SHP77 (cell line): ENCODE measurements around the gene EXOC6B.

Source experiments
- DNase-seq, 2 experiments: peaks; one replicate each; lab custom pipeline; 2025; lab: John Stamatoyannopoulos, UW

Gene EXOC6B

DNA sequence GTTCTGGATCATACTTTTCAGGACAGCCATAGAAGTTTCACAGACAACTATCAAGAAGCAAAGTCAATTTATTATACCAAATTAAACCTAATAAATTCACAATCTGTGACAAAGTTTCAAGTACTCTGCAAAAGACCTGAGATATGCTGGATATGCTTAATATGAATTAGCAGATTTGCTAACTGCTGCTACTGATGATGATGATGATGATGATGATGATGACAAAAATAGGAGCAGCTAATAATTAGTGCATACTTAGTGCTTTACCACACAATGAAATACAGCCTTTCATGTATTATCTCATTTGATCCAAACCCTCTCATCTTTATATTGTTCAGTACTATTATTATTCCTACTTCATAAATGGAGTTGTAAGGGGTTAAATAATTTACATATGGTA lies 462.4 kb downstream of the EXOC6B start:
- no peak for DNase-seq

GRCh38 chr2:72362733-72363132 lies 463.1 kb downstream of the EXOC6B start:
- no peak for DNase-seq

- DNase-seq, result no peak
Measured at GRCh38 chr2:72361521-72361920, 464.3 kb downstream of the EXOC6B start.

DNA sequence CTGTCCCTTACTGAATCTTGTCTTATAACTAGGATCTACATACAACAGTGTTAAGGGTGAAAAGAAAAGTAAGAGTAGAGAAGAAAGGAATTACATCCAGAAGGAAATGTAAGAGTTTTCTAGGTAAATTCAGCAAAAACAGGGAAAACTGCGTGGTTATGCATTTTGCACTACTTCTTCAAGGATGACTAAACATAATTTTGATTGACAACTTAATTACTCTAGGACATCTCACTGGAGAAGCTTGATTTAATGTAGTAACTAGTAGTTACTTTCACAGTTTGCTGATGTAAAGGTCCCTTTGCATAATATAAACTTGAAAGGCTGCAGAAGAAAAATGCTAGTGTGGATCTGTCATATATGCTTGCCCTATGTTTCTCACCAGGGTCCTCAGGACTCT lies 464.8 kb downstream of the EXOC6B start:
- DNase-seq, result no peak

GRCh38 chr2:72350852-72351251 lies 475.0 kb downstream of the EXOC6B start:
- no peak for DNase-seq

DNA sequence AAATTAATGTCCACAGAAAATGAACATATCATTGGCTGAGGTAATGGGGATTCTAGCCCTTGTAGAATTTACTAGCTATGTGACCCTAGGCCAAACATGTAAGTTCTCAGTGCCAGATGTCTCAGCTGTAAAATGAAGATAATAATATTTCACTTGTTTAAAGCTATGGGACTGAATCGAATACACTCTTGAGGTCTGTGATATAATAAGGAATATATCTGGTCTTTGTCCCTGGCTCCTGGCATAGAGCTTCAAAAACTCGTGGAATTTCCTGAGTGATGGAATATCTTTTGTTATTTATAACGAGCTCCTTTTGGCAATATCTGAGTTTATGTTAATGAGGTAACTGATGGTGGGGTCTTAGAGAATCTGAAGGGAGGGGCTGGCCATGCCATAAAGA lies 476.8 kb downstream of the EXOC6B start:
- no peak for DNase-seq

- no peak for DNase-seq
Measured at GRCh38 chr2:72347081-72347480, 478.8 kb downstream of the EXOC6B start.

- DNase-seq, result no peak
Measured at GRCh38 chr2:72341639-72342038, 484.2 kb downstream of the EXOC6B start.

GRCh38 chr2:72340665-72341064 lies 485.2 kb downstream of the EXOC6B start:
- no peak for DNase-seq

DNA sequence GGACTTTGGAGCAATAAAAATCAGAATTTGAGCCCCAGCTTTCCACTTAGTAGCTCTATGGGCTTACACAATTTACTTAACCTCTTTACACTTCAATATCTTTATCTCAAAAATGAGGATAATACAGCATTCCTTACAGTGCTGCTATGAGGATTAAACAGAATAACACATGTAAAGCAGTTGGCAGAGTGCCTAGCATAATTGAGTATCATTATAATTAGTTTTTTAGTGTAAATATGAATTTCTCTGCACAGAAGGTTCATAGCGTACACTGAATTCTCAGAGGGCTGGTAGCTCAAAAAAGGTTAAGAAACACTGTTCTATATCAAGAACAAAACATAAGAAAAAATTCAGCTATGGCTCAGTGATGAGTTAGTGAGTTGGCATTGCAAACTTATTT lies 487.8 kb downstream of the EXOC6B start:
- no peak for DNase-seq

- DNase-seq, result no peak
Measured at GRCh38 chr2:72332720-72333119, 493.1 kb downstream of the EXOC6B start.

DNA sequence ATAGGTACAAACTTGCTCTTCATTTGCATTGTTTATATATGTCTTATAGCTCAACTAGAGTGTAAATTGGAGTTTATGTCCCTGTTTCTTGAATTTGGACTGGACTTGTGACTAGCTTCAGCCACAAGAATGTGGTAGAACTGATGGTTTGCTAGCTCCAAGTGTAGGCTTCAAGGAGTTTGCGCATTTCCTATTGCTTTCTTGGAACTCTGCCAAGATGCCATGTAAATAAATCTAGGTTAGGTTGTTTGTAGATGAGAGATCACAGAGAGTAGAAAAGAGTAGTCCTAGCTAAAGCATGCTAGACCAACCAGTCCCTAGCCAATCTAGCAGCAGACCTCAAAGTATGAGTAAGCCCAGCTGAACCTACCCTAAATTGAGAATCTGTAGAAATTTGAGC lies 495.2 kb downstream of the EXOC6B start:
- no peak for DNase-seq

DNA sequence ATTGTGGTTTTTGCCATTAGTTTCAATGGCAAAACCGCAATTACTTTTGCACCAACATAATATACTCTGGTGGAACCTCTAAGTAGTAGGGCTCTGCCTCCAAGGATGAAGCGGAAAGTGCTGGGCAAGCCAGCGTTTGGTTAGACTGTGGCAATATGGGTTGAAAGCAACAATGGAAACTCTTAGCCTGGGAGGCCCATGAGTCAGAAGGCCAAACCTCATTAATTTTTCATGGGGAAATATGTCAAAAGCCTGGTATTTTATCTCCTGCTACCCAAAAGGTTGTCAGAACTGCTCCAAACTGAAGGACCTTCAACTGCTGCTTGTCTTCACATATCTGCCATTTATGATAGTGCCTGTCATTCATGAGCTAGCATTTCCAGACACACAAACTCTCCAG lies 499.1 kb downstream of the EXOC6B start:
- no peak for DNase-seq

DNA sequence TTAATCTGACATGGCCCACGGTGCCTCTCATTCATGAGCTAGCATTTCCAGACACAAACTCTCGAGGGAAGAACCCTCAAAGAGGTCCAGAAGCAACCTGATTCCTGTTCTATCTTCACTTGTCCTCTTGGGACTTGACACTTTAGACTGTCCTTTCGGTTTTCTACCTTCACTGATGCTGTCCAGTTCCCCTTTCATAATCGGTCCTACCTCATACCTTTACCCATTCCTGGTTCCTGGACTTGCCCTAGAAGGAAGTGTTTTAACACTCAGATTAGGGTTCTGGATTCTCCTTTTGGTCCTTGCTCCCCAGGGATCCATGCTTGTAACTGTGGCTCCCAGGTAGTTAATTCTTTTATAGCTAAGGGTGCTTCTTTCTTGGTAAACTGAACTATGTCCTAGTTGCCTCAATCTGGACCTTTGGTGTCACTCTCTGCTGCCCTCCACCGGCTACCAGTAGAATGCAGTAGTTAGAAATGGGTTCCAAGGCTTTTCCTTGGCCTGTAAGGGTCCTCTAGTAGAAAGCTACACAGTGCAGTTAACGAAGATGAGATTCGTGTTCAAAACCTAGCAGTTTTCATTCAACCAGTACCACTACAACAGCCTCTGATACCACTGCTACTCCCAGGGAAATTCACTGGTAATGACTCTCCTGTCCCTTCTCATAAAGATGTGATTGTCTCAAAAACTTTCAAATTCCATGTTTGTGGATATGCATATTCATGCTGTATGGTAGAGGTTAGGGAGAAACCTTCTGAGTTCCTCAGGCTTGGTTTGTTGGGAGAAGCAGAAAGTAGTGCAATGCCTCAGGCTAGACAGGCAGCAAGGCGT lies 500.0 kb downstream of the EXOC6B start:
- DNase-seq, result peak in 1 of 2 experiments; percentile 2

DNA sequence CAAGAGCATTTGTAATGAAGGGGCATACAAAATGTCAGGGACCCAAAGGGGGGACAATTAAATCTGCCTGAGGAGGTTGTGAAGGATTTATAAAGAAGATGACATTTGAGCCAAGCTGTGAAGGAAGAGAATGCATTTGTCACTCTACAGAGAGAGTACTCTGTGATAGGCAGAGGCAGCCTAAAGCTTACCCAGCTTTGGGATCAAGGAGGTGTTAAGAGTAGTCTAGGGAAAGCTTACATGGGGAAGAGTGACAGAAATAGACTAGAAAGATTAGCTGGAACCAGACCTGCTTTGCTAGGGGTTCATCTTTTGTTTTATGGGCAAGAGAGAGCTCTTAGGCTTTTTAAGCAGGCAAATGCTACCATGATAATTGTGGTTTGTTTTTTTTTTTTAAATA lies 509.1 kb downstream of the EXOC6B start:
- no peak for DNase-seq

GRCh38 chr2:72300147-72300684 lies 525.6 kb downstream of the EXOC6B start:
- no peak for DNase-seq

- no peak for DNase-seq
Measured at GRCh38 chr2:72293620-72294019, 532.2 kb downstream of the EXOC6B start.

- no peak for DNase-seq
Measured at GRCh38 chr2:72292433-72292832, 533.4 kb downstream of the EXOC6B start.

DNA sequence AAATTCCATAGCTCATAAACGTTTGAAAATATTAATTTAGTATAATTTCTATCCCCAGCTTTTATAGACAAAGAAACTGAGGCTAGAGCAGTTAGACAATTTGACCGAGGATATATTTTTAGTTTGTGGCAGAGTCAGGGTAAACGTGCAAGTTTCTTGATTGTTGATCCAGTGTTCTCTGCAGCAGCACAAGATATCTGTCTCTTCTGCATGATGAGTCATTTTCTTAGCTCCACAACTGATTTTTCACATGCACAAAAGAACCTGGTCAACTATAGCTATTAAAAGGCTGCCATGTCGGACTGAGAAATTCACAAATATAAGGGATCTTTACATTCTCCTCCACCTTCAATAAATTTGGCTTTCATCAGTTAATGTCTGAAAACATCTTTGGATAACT lies 534.8 kb downstream of the EXOC6B start:
- DNase-seq, result no peak

DNA sequence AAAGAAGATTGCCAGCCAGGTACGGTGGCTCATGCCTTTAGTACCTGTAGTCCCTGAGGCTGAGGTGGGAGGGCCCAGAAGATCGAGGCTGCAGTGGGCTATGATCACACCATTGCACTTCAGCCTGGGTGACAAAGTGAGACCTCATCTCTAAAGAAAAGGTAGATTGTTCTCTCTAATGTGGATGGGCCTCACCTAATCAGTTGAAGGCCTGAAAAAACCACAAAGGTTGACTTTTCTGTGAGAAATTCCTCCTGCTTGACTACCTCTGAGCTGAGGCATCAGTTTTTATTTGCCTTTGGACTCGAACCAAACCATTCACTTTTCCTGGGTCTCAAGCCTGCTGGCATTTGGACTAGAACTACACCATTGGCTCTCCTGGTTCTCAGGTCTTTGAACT lies 536.1 kb downstream of the EXOC6B start:
- DNase-seq, result no peak

- no peak for DNase-seq
Measured at GRCh38 chr2:72289283-72289682, 536.5 kb downstream of the EXOC6B start.

GRCh38 chr2:72278046-72278445 lies 547.8 kb downstream of the EXOC6B start:
- DNase-seq, result no peak

DNA sequence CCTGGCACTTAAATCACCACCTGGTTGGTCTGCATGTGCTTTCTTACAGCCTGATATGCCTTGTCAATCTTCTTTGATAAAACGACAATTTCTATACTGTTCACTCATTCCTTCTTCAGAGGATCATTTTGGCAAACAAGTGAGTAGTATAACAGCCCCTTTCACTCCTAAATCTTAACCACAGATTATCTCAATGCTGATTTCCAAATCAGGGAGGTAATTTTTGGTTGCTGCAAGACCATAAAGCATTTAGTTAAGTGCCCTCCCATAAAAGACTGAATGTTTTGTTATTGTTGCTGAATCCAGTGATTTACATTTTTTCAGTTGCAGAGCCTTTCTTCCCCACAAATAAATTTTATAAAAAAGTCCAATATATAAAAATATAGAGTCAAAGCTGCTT lies 549.0 kb downstream of the EXOC6B start:
- DNase-seq, result no peak

DNA sequence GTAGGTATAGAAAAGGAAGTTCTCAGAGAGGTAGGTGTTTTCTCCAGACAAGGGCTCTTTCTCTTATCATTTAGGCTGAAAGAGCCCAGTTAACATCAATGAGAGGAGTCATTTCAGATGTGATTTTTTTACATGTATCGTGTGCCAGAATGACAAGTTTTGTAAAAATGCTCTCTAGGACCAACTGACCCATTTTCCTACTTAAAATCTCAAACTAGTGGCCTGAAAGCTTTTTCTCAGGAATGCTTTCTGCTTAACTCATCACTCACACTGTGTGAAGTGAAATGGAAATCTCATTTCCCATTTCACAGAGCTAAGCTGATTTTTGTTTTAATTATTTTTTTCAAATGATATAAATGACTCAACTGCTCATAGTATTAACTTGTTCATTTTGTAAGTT lies 549.5 kb downstream of the EXOC6B start:
- DNase-seq, result no peak
